Parathyroid adenoma (tissue), 2 donors: ENCODE data around the gene OTUD6A.

ENCODE experiments used
- H2AFZ ChIP-seq: fragments of 300-600 bp; sonication (generic); one replicate; pipeline ENCODE4 v1.7.0; 2017; ENCODE audit warnings: antibody characterized with exemption, mild to moderate bottlenecking
- H3K27ac ChIP-seq: fragments of 300-600 bp; sonication (generic); one replicate; pipeline ENCODE4 v1.7.0; 2017
- H3K27me3 ChIP-seq: fragments of 300-600 bp; sonication (generic); one replicate; pipeline ENCODE4 v1.7.0; 2017; ENCODE audit warnings: low read length; ENCODE audit not compliant: control insufficient read depth, insufficient read depth
- H3K36me3 ChIP-seq: fragments of 300-600 bp; sonication (generic); one replicate; pipeline ENCODE4 v1.7.0; 2017; ENCODE audit warnings: low read length; ENCODE audit not compliant: control insufficient read depth, insufficient read depth
- H3K4me1 ChIP-seq: fragments of 300-600 bp; sonication (generic); one replicate; pipeline ENCODE4 v1.7.0; 2017; ENCODE audit warnings: control low read depth
- H3K4me2 ChIP-seq: fragments of 300-600 bp; sonication (generic); one replicate; pipeline ENCODE4 v1.7.0; 2017; ENCODE audit warnings: low read length
- H3K4me3 ChIP-seq: fragments of 300-600 bp; sonication (generic); one replicate; pipeline ENCODE4 v1.7.0; 2017; ENCODE audit warnings: low read depth, low read length
- H3K79me2 ChIP-seq: fragments of 300-600 bp; sonication (generic); one replicate; pipeline ENCODE4 v1.7.0; 2017; ENCODE audit warnings: control low read depth
- H3K9ac ChIP-seq: fragments of 300-600 bp; sonication (generic); one replicate; pipeline ENCODE4 v1.7.0; 2017; ENCODE audit warnings: mild to moderate bottlenecking
- H3K9me3 ChIP-seq: fragments of 300-600 bp; sonication (generic); one replicate; pipeline ENCODE4 v1.7.0; 2017; ENCODE audit warnings: low read length; ENCODE audit not compliant: control insufficient read depth
- CTCF ChIP-seq: fragments of 300-600 bp; sonication (generic); IDR thresholded peaks from one replicate; pipeline ENCODE4 v1.7.0; 2017; ENCODE audit warnings: antibody characterized with exemption, mild to moderate bottlenecking
- donor health status: primary hyperparathyroidism.

The OTUD6A gene

GRCh38 chrX:70044541-70045245, 17.6 kb upstream of the OTUD6A start:
- no peaks in the 10 kb centered on the region for H3K36me3 ChIP-seq
- no peak overlapping the region for H2AFZ ChIP-seq
- no peaks in the 10 kb centered on the region for H3K4me1 ChIP-seq
- no peak overlapping the region for H3K9ac ChIP-seq
- H3K9me3 ChIP-seq: no peaks in the 10 kb centered on the region
- no peak overlapping the region for H3K4me3 ChIP-seq
- H3K79me2 ChIP-seq: no peaks in the 10 kb centered on the region
- no peaks in the 10 kb centered on the region for H3K27me3 ChIP-seq
- H3K27ac ChIP-seq: no peak overlapping the region
- no peak for TF ChIP-seq CTCF
- no peak overlapping the region for H3K4me2 ChIP-seq

- no peak overlapping the region for H3K9ac ChIP-seq
- no peak overlapping the region for H3K4me3 ChIP-seq
- H3K9me3 ChIP-seq: no peaks in the 10 kb centered on the region
- no peaks in the 10 kb centered on the region for H3K79me2 ChIP-seq
- TF ChIP-seq CTCF: no peak
- no peaks in the 10 kb centered on the region for H3K4me1 ChIP-seq
- H3K27me3 ChIP-seq: no peaks in the 10 kb centered on the region
- no peak overlapping the region for H3K27ac ChIP-seq
- H2AFZ ChIP-seq: no peak overlapping the region
- no peaks in the 10 kb centered on the region for H3K36me3 ChIP-seq
- no peak overlapping the region for H3K4me2 ChIP-seq
Measured at GRCh38 chrX:70046978-70047377, 15.3 kb upstream of the OTUD6A start.

GRCh38 chrX:70049406-70049805, 12.9 kb upstream of the OTUD6A start:
- Histone ChIP-seq H3K27me3 (no peaks in the 10 kb centered on the region), H3K27ac (no peak overlapping the region), H3K79me2 (no peaks in the 10 kb centered on the region)

GRCh38 chrX:70049925-70050324, 12.3 kb upstream of the OTUD6A start, which contains the start of gene AWAT2:
Gene AWAT2 (minus strand): TSS chrX:70049938. CDS start chrX:70049932, 6 bp downstream.
- no peaks in the 10 kb centered on the region for H3K36me3 ChIP-seq
- no peaks in the 10 kb centered on the region for H3K27me3 ChIP-seq
- no peaks in the 10 kb centered on the region for H3K79me2 ChIP-seq
- H2AFZ ChIP-seq: no peak within 1 kb of the TSS
- H3K4me2 ChIP-seq: no peak within 1 kb of the TSS
- no peak within 1 kb of the TSS for H3K27ac ChIP-seq
- H3K4me1 ChIP-seq: no peaks in the 10 kb centered on the region
- TF ChIP-seq CTCF: no peak
- H3K9ac ChIP-seq: no peak within 1 kb of the TSS
- no peaks in the 10 kb centered on the region for H3K9me3 ChIP-seq
- no peak within 1 kb of the TSS for H3K4me3 ChIP-seq

More at GRCh38 chrX:70049406-70049805, 12.9 kb upstream of the OTUD6A start:
- Histone ChIP-seq H3K9me3 (no peaks in the 10 kb centered on the region), H3K9ac (no peak overlapping the region), H3K36me3 (no peaks in the 10 kb centered on the region), H3K4me1 (no peaks in the 10 kb centered on the region), H3K4me2 (no peak overlapping the region), H2AFZ (no peak overlapping the region), H3K4me3 (no peak overlapping the region)
- TF ChIP-seq CTCF: no peak
